Globus pallidus (tissue), 1 donor: Measurements from ENCODE around the gene RPL5.
"Not testable (repeated sequence)": the region's sequence is repeated elsewhere in the genome, so short reads cannot be mapped to it uniquely, and the experiment has no call there.

Experiments used
- DNase-seq: peaks from one replicate; pipeline ENCODE4 v3.0.0-alpha.2; 2015; ENCODE audit warnings: low spot score

Gene RPL5

GRCh38 chr1:92831762-92832536 lies at the start of gene RPL5:
Gene RPL5 (plus strand): TSS chr1:92832040. CDS start chr1:92832115, 75 bp downstream.
- DNase-seq = peak; percentile 97

- not testable (repeated sequence) for DNase-seq
Observed at GRCh38 chr1:92783550-92783949, 48.3 kb upstream of the RPL5 start.

GRCh38 chr1:92784021-92784638 lies 47.7 kb upstream of the RPL5 start:
- DNase-seq = peak; percentile 47

- peak; percentile 93 for DNase-seq
Observed at GRCh38 chr1:92784639-92785500, 47.0 kb upstream of the RPL5 start, which contains the start of gene EVI5. Gene EVI5 (minus strand): TSS chr1:92785108. CDS start chr1:92736546, 48,562 bp downstream.

GRCh38 chr1:92786111-92786901 lies 45.5 kb upstream of the RPL5 start:
- no peak for DNase-seq

GRCh38 chr1:92790081-92790480 lies 41.8 kb upstream of the RPL5 start:
- no peak for DNase-seq

GRCh38 chr1:92790867-92791266 lies 41.0 kb upstream of the RPL5 start:
- DNase-seq = no peak

- no peak for DNase-seq
Observed at GRCh38 chr1:92791487-92792066, 40.3 kb upstream of the RPL5 start.

GRCh38 chr1:92792340-92792782 lies 39.5 kb upstream of the RPL5 start:
- no peak for DNase-seq

- DNase-seq = no peak
Observed at GRCh38 chr1:92795166-92795565, 36.7 kb upstream of the RPL5 start.

- DNase-seq = no peak
Observed at GRCh38 chr1:92797297-92797696, 34.5 kb upstream of the RPL5 start.

- DNase-seq = no peak
Observed at GRCh38 chr1:92797961-92798360, 33.9 kb upstream of the RPL5 start.

GRCh38 chr1:92803140-92803887 lies 28.5 kb upstream of the RPL5 start:
- DNase-seq = no peak

- DNase-seq = peak; percentile 75
Observed at GRCh38 chr1:92804721-92805201, 27.1 kb upstream of the RPL5 start.

GRCh38 chr1:92805216-92805615 lies 26.6 kb upstream of the RPL5 start:
- DNase-seq = no peak

- DNase-seq = no peak
Observed at GRCh38 chr1:92808381-92808780, 23.5 kb upstream of the RPL5 start.

- no peak for DNase-seq
Observed at GRCh38 chr1:92816732-92817131, 15.1 kb upstream of the RPL5 start.

GRCh38 chr1:92817137-92817697 lies 14.6 kb upstream of the RPL5 start:
- no peak for DNase-seq

GRCh38 chr1:92817986-92818764 lies 13.7 kb upstream of the RPL5 start:
- peak; percentile 24 for DNase-seq
